ENCODE data around the gene NOVA1.

- no peak for TF ChIP-seq CTCF (IDR thresholded peaks at IDR 0.05)
- no peak for TF ChIP-seq POLR2A (IDR thresholded peaks at IDR 0.05)
Observed at GRCh38 chr14:26548406-26548805, 49.4 kb downstream of the NOVA1 start.
